Activated CD4-positive, CD25-positive, alpha-beta regulatory T cell treated with anti-CD3 and anti-CD28 coated beads, Interleukin-2, amount 50 U/mL, for 72 hours (primary cell): ENCODE results near the gene COX4I1.

Experiments used
- DNase-seq: peaks from one replicate; pipeline ENCODE4 v3.0.0; 2021

COX4I1 gene

DNA sequence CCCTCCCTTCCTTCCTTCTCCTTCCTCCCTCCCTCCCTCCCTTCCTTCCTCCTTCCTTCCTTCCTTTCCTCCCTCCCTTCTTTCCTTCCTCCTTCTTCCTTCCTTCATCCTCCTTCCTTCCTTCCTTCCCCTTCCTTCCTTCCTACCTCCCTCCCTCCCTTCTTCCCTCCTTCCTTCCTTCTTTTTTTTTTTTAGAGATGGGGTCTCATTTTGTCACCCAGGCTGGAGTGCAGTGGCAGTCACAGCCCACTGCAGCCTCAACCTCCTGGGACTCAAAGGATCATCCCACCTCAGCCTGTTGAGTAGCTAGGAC lies 44.6 kb downstream of the COX4I1 start:
- DNase-seq: no peak

GRCh38 chr16:85844786-85845185 lies 45.3 kb downstream of the COX4I1 start:
- no peak for DNase-seq

DNA sequence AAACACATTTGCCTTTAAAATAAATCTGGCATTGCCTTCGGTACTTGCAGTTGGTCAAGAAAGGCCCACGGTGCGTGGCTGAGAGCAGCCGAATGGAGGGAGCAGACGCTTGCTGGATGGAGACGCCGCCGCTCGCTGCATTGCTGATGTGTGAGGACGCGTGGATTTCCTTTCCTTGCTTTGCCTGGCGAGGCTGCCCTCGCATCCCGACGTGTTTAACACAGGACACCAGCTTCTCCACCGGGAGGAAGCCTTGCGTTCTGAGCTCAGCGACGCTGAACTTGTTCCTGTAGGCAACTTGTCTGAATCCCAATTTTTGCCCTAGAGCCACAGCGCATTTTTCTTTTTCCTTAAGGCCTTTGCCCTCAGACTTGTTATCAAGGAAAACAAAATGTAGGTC lies 45.8 kb downstream of the COX4I1 start:
- DNase-seq: no peak

- no peak for DNase-seq
Measured at GRCh38 chr16:85846461-85846860, 47.0 kb downstream of the COX4I1 start.

GRCh38 chr16:85847036-85847435 lies 47.5 kb downstream of the COX4I1 start:
- DNase-seq: no peak

DNA sequence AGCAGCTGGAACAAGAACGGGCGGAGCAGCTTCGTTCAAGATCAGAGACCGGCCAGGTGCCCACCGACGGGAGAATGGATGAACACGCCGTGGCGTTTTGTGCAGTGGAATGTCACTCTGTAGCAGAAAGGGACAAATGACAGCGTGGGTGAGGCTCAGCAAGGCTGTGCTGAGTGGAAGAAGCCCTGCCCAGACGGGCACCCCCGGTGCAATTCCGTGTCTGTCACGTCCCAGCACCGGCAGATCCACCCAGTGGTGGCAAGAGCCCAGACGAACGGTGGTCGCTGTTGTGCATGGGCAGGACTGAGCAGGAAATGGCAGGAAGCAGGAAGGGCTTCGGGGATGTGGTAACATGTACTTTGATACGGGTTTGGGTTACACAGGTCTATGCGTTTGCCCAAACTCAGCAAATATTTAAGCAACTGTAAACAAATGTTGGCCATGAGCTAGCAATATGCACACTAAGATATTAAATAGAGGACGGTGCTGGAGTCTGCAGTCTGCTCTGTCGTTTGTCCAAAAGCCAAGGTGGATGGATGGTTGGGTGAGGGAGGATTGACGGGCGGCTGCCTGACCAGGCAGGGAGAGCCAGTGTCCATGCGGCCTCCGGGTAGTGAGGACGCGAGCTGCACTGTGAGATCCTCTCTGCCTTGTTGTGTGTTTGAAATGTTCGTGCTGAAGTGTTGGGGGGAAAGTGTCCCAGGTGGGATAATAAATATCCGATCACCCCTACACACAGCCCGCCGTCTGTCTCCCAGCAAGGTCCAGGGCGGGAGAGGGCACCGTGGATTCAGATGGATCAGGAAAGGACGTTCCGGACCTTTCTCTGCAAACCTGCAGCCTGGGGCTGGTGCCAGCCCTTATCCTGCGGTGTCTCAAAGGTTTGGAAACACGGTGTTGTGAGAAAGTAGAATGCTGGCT lies 48.4 kb downstream of the COX4I1 start:
- DNase-seq: no peak

DNA sequence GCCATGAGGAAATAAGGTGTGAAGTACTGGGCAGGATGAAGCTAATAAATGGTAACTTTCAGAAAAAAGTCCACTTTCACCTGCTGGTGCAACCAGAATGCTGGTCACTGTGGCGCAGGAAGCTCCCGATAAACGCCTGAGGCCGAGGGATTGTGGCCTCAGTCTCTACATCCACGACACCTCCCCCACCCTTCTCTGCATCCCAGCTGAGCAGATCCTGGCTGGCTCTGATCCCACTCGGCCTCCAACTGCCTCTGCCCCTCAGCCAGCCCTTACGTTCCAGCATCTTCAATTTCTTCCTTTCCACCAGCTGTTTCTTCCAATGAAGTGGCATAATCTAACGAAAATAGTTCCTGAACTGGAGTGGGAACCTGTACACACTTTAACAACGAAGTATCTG lies 49.5 kb downstream of the COX4I1 start:
- no peak for DNase-seq

- DNase-seq: no peak
Measured at GRCh38 chr16:85849388-85849787, 49.9 kb downstream of the COX4I1 start.

GRCh38 chr16:85850344-85850880 lies 50.9 kb downstream of the COX4I1 start:
- DNase-seq: no peak

DNA sequence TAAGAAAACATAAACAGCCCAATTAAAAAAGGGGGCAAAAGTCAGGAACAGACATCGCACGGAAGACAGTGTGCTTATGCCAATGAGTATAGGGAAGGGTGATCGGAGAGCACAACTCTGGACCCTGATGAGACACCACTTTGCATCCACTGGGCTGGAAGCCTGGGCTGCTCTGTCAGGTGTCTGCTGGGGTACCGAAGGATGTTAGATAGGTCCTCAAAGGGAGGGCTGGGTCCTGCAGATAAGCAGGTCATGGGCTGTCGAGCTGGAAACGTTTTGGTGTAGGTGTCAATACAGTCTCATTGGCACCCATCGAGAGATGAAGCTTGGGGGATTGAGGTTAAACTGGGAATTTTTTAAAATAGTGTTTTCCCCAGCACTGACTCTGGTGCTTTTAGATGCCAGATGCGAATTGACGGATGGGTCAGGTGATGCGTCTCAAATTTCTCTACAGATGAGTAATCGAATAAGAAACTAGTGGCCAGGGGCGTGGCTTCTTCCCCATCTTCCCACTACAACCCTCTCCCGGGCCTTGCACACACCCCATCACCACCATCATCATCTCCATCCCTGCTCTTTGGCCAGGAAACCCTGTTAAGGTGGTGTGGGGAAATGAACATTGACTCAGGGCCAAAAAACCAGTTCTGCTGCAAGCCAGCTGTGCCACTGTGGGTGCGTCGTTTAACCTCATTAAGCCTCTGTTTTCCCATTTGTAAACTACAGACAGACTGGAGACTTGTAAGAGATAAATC lies 51.7 kb downstream of the COX4I1 start:
- DNase-seq: no peak

- DNase-seq: no peak
Measured at GRCh38 chr16:85853547-85854545, 54.4 kb downstream of the COX4I1 start.

GRCh38 chr16:85854935-85855334 lies 55.4 kb downstream of the COX4I1 start:
- DNase-seq: no peak

DNA sequence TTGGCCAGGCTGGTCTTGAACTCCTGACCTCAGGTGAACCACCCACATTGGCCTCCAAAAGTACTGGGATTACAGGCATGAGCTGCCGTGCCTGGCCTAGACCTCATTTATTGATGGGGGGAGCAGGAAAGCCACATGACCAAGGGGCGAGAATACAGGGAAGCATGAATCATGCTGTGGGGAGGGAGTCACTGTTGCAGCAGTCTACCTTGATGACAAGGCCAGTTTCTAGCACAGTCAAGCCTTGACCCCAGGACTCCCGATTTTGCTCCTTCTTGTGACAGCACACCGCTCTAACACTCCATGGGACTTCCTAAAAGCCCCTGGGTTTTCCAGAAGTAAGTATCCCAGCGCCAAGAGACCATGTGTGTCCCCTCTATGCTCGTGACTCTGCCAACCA lies 56.6 kb downstream of the COX4I1 start:
- DNase-seq: no peak

DNA sequence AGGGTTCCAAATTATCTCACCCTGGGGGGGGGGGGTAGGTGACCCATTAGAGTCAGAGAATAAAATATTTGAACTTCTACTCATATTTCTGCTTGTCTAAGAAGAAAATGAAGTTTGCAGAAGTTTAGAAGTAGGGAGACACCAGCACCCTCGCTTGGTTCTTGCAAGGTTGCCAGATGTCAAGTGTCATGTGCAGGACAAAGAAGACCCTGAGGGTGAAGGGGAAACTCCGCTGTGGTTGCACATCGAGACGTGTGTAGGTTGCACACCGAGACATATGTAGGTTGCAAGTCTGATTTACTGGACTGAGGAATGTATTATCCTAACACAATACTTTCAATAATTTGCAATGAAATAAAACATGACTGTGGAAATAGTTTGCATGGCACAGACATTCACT lies 57.1 kb downstream of the COX4I1 start:
- no peak for DNase-seq
